GM19238 (cell line): ENCODE data around the gene CACNA1C.

Source experiments
- DNase-seq: peaks from one replicate; pipeline ENCODE4 v3.0.0; 2011; ENCODE audit warnings: low spot score; ENCODE audit not compliant: insufficient read length

CACNA1C gene

DNA sequence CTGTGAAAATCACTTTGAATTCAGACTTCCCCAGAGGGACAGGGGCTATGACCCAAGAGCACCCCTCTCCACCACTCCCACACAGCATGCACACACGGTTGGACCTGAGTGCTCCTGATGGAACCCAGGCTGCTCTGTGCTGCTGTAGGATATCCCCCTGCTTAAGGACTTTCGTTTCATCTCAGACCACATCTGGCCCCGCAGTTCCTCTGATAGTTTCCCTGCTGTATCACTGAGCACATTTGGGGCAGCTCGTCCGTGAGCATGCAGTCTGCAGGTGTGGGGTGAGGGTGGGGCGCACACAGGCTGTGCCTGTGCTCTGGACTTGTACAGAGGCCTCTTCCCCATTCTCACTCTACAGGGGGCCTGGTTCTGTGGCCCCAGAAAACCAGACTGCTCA is 396.8 kb downstream of the CACNA1C start:
- DNase-seq, result no peak

- no peak for DNase-seq
These were observed 397.8 kb downstream of the CACNA1C start for GRCh38 chr12:2450553-2450952.

GRCh38 chr12:2451025-2451424 is 398.2 kb downstream of the CACNA1C start:
- no peak for DNase-seq

GRCh38 chr12:2451497-2451896 is 398.7 kb downstream of the CACNA1C start:
- no peak for DNase-seq

- DNase-seq, result no peak
These were observed 400.4 kb downstream of the CACNA1C start for GRCh38 chr12:2453076-2453760.

DNA sequence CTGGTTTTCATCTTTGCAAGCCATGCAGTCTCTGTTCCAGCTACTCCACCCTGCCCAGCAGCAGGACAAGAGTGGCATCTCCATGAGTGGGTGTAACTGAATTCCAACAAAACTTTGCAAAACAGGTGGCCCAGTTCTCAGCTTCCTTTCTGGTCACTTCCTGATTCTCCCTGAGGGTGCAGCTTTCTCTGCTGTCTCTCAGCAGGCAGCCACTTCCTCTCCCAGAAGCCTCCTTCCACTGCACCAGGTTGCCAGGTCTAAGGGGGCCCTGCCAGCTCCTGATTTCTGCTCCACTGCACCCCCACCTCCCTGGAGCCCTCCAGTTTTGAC is 400.9 kb downstream of the CACNA1C start:
- DNase-seq, result no peak

DNA sequence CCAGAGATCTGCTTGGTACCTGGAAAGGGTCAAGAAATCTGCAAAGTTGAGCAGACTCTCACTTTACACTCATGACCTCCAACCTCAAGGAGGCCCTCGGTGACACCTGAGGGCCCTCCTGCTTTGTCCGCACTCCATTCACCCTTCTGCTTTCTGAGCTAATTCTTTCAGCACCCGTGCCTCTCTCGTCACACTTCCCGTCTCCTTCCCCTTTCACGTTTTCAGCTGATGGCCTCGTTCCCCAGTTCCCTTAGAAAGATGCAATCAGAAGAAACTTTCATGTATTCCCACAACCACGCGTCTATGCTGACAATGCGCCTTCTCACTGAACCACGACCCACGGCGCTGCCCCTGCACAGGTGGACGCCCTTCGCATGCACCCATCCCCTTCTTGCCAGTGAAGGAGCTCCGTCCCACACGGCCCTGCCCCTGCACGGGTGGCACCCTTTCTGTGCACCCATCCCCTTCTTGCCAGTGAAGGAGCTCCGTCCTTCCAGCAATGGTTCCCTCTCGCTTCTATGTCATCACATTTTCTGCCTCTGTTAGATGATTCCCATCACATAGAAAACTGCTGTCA is 401.9 kb downstream of the CACNA1C start:
- no peak for DNase-seq

GRCh38 chr12:2455410-2455809 is 402.6 kb downstream of the CACNA1C start:
- no peak for DNase-seq

GRCh38 chr12:2456122-2456812 is 403.5 kb downstream of the CACNA1C start:
- DNase-seq, result no peak

- DNase-seq, result no peak
These were observed 404.0 kb downstream of the CACNA1C start for GRCh38 chr12:2456813-2457186.

GRCh38 chr12:2457215-2457932 is 404.6 kb downstream of the CACNA1C start:
- DNase-seq, result no peak

DNA sequence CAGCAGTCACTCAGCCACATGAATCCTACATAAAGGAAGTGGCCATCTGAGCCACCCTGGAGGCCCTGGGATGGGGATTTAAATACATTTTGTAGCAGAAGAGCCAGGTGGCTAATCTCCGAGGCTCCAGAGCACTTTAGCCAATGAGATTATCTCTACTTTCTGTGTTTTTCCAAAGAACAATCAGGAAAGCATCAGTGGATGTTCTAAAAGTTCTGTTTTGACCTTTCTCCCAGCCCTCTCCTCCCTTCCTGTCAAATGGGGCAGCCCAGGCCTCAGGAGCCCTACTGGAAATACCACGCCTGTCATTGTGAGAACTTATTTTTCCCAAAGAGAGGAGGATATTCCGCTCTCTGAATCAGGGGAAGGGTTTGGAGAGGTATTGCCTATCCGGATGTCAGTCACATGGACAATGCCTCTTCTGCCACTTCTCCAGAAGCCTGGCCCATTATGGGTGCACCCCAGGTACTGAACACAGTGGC is 405.2 kb downstream of the CACNA1C start:
- DNase-seq, result no peak

GRCh38 chr12:2460051-2460670 is 407.4 kb downstream of the CACNA1C start:
- no peak for DNase-seq

DNA sequence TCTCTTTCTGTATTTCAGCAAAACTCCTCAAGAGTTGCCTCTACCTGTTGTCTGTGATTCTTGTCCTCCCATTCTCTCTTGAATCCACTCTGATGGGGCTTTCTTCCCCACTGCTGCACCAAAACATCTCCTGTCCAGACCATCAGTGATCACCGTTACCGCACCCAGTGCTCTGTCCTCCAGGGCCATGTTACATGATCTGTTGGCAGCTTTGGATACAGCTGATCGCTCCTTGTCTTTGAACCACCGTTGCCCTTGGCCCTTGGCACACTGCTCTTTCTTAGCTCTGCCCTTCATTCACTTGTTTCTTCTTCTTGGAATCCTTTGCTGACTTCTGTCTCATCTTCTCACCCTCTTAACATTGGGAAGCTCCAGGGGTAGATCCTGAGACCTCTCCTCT is 408.3 kb downstream of the CACNA1C start:
- DNase-seq, result no peak

DNA sequence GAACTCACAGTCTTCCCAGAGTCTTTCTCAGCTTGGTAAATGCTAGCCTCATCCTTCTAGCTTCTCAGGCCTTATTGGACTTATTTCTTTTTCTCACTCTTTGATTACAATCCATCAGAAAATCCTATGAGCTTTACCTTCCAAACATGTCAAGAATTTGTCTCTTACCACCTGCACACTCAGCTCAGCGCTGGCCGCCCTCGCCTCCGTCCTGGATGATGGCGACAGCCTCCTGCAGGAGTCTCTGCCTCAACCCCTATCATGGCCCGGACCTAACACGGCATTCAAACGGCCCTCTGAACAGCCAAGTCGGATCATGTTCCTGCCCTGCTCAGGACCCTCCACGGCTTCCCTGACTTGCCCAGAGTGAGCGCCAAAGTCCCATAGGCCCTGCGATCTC is 408.9 kb downstream of the CACNA1C start:
- no peak for DNase-seq

DNA sequence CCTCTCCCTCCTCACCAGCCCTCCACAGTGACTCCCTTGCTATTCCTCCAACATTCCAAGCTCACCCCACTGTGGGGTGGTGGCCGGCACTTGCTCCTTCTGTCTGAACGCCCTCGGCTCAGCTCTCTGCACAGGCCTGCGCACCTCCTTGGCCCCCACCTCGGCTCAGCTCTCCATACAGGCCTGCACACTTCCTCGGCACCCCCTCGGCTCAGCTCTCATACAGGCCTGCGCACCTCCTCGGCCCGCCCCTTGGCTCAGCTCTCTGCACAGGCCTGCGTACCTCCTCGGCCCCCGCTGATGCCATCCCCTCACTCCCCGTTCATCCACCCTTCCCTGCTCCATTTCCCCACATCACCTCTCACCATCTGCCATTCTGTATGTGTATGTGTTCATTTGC is 409.3 kb downstream of the CACNA1C start:
- DNase-seq, result no peak

GRCh38 chr12:2463719-2464118 is 410.9 kb downstream of the CACNA1C start:
- no peak for DNase-seq

DNA sequence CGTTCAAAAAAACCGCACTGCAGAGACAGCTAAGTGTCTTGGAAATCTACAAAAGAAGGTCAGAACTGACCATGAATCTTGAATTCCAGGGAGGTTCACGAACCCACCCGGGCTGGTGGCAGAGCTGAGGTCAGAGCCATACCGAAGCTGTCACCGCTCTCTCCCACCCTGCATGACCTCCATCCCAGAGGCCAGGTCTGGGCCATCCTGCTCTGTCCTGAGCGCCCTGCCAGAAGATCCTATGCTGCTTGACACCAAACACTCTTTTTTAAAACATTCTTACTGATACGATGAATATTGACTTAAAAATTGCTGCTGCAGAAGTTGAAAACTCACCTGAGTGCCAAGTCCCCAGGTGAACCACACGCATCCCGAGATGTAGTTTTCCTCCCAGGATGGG is 412.9 kb downstream of the CACNA1C start:
- DNase-seq, result no peak

GRCh38 chr12:2466211-2466610 is 413.4 kb downstream of the CACNA1C start:
- DNase-seq, result no peak

GRCh38 chr12:2467447-2468195 is 414.8 kb downstream of the CACNA1C start:
- no peak for DNase-seq

DNA sequence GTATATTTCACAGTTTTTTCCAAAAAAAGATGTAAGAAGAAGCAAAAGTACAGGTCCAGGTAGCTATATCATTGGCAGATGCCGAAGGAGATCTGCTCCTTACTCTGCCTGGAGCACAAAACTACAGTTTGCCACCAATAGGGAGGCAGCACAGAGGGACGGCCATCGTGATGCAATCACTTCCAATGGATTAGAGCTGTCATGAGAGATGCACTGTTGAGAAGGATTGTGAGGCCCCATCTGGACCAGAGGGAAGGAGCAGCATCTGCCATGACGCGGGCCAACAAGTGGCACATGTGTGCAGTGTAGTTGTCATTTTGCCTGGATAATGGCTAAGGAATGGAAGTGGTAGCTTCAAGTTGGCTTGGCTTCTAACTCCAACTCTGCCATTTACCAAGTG is 423.2 kb downstream of the CACNA1C start:
- no peak for DNase-seq
